GM12872 (cell line): ENCODE measurements around the gene DCLK3.

Source experiments
- TF ChIP-seq, protein P1 (sequence below): IDR thresholded peaks from 3 replicates; pipeline ENCODE4 v1.5.1; 2011; ENCODE audit warnings: low read depth, mild to moderate bottlenecking, low read length, moderate library complexity; ENCODE audit not compliant: insufficient read depth

DCLK3 gene

DNA sequence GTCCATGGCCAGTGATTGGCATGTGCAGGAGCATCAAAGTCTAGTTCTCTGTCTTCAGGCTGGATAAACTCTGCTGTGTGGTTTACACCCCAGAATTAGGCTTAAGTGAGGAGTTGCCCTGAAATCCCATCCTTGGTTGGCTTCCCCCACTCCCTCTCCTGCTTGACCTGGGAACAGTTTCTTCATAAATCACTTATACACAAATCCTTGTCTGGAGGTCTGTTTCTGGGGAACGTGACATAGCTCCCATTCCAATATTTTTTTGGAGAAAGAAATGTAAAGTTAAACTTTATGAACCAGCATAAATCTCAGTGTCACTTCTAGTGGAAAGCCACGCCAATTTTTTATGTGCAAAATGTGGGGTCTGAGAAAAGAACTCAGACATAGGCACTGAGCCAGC lies 98.2 kb downstream of the DCLK3 start:
- TF ChIP-seq, protein P1, sequence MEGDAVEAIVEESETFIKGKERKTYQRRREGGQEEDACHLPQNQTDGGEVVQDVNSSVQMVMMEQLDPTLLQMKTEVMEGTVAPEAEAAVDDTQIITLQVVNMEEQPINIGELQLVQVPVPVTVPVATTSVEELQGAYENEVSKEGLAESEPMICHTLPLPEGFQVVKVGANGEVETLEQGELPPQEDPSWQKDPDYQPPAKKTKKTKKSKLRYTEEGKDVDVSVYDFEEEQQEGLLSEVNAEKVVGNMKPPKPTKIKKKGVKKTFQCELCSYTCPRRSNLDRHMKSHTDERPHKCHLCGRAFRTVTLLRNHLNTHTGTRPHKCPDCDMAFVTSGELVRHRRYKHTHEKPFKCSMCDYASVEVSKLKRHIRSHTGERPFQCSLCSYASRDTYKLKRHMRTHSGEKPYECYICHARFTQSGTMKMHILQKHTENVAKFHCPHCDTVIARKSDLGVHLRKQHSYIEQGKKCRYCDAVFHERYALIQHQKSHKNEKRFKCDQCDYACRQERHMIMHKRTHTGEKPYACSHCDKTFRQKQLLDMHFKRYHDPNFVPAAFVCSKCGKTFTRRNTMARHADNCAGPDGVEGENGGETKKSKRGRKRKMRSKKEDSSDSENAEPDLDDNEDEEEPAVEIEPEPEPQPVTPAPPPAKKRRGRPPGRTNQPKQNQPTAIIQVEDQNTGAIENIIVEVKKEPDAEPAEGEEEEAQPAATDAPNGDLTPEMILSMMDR, result no peak

GRCh38 chr3:36663666-36664291 lies 100.6 kb downstream of the DCLK3 start:
- TF ChIP-seq, protein P1, result no peak

- TF ChIP-seq, protein P1, result no peak
Measured at GRCh38 chr3:36662626-36663025, 101.7 kb downstream of the DCLK3 start.
